ENCODE measurements around the gene SGCG. TPM values are rescaled to one million over a fixed set of nuclear protein-coding genes. Genes with fewer than 3 reads are reported as not detected.

The SGCG gene
- total RNA-seq, 1 donor, result 2.1 TPM

DNA sequence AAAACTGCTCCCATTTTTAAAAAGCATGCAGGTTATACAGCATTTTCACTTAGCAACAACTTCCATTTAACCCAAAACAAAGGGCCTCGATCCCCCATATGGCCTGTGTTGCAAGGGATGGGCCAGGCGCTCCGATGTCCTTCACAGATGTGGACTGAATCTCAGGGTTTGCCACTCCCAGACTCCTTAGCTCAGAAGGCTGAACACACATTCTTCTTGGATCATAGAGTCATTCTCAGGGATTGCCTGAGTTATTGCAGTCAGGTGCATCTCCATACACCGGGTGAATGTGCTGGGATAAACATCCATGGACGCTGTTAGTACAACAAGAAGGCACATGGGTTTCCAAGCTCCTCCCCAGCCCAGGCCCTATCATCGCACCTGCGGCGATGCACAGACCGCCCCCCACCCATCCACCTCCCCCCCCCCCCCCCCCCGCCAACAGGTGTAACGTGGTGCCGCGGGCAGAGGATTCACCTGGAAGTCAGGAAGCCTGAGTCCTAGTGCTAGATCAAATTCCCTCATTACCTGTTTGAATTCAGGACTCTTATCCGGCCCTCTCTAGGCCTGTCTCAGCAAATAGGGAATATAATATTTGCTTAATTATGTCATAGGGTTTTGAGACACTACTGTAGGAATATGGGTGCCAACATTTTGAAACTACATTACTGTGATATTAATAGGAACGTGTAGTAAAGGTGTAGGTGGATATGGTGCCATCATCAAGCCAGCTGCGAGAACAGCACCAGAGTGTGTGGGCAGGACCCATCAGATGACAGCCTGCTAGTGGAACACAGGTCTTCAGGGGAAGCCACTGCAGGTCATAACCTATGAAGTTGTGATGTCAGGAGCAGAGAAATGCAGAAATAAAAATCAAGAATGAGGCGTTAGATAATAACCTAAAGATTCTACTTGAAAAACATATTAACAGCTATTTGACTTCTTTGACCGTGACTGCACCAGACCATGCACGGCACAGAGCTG is 141.9 kb downstream of the SGCG start:
- TF ChIP-seq, protein P1, sequence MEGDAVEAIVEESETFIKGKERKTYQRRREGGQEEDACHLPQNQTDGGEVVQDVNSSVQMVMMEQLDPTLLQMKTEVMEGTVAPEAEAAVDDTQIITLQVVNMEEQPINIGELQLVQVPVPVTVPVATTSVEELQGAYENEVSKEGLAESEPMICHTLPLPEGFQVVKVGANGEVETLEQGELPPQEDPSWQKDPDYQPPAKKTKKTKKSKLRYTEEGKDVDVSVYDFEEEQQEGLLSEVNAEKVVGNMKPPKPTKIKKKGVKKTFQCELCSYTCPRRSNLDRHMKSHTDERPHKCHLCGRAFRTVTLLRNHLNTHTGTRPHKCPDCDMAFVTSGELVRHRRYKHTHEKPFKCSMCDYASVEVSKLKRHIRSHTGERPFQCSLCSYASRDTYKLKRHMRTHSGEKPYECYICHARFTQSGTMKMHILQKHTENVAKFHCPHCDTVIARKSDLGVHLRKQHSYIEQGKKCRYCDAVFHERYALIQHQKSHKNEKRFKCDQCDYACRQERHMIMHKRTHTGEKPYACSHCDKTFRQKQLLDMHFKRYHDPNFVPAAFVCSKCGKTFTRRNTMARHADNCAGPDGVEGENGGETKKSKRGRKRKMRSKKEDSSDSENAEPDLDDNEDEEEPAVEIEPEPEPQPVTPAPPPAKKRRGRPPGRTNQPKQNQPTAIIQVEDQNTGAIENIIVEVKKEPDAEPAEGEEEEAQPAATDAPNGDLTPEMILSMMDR (IDR thresholded peaks at IDR 0.05; ENCODE audit: insufficient read depth, low read length), result no peak
- DNase-seq (ENCODE audit: low read depth), result no peak
- no peak overlapping the region for H3K4me3 ChIP-seq (ENCODE audit: low read depth, low read length)

DNA sequence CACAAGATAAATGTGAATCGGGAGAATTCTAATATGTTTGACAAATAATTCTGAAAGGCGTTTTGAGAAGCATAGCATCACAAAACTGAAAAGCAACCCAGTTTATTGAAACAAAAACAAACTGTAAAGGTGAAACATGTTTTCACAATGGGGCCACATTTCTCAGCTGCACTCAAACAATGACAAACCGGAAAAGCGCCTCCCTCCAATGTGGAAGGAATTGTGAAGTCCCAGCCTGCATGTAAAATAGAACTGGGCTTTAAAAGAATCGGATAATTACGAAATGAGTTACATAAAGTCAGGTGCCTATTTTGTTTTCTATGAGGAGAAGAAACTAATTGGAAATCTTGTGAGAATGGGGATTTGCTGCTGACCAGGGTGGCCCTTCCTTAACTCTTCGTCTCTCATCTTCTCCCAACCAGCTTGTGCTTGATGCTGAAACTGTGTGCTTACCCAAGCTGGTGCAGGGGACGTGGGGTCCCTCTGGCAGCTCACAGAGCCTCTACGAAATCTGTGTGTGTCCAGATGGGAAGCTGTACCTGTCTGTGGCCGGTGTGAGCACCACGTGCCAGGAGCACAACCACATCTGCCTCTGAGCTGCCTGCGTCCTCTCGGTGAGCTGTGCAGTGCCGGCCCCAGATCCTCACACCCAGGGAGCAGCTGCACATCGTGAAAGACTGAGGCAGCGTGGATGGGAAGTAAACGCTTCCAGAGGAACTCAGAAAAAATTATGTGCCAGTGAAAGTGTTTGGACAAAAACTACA is 143.3 kb downstream of the SGCG start:
- TF ChIP-seq, protein P1 (IDR thresholded peaks at IDR 0.05; ENCODE audit: insufficient read depth, low read length), result no peak
- no peak overlapping the region for H3K4me3 ChIP-seq (ENCODE audit: low read depth, low read length)
- DNase-seq (ENCODE audit: low read depth), result no peak

DNA sequence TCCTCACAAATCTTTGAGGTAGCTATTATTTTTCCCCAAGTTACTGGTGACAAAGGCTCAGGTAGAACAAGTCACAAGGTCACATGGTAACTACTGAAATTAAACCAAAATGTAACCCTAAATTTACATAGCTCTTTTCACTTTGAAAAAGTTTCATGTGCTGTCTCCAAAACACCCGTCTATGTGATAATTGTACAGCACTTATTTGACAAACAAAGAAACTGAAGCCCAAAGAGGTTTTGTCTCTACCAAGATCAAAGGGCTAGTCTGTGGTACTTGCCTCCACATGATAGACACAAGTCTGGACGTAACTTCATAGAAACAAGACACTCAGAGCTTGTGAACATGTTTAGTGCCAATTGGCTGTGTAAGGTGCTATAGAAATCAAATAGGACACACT is 144.4 kb downstream of the SGCG start:
- DNase-seq (ENCODE audit: low read depth), result no peak
- TF ChIP-seq, protein P1 (IDR thresholded peaks at IDR 0.05; ENCODE audit: insufficient read depth, low read length), result no peak
- no peak overlapping the region for H3K4me3 ChIP-seq (ENCODE audit: low read depth, low read length)

DNA sequence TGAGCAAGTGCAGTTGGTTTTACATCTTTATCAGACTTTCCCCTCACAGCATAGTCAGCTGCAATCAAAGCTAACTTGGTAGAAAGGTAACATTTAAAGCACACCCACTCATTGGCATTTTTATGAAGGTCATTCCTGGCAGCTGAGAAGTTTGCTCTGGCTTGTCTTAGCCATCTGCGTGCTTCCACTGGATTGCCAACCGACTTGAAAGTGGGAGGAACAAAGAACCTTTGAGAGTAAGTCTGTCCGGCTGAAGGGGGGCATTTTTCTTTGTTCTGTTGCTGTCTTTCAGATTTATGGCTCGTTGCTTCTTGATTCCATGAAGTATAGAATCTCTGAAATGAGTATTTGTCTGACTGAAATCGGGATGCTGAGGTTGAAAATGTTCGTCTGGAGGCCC is 149.6 kb downstream of the SGCG start:
- no peak overlapping the region for H3K4me3 ChIP-seq (ENCODE audit: low read depth, low read length)
- TF ChIP-seq, protein P1 (IDR thresholded peaks at IDR 0.05; ENCODE audit: insufficient read depth, low read length), result no peak
- DNase-seq (ENCODE audit: low read depth), result no peak

DNA sequence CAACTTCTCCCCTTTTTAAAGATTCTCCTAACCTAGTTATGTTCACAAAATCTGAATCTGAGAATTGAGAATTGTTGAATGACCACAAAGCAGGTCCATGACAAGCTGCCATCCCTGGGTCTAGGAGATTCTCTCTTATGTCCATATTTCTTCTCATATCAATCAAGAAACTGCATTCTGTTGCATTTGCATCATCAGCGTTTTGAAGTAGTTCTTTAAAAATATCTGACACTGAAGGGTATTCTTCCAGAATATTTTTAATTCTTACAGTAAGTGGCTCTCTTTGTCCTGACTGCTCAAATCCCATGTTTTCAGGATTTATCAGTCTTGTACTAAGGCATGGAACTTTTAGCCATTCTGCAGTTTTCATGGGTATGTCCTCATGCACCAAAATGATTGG is 158.4 kb downstream of the SGCG start:
- TF ChIP-seq, protein P1 (IDR thresholded peaks at IDR 0.05; ENCODE audit: insufficient read depth, low read length), result no peak

DNA sequence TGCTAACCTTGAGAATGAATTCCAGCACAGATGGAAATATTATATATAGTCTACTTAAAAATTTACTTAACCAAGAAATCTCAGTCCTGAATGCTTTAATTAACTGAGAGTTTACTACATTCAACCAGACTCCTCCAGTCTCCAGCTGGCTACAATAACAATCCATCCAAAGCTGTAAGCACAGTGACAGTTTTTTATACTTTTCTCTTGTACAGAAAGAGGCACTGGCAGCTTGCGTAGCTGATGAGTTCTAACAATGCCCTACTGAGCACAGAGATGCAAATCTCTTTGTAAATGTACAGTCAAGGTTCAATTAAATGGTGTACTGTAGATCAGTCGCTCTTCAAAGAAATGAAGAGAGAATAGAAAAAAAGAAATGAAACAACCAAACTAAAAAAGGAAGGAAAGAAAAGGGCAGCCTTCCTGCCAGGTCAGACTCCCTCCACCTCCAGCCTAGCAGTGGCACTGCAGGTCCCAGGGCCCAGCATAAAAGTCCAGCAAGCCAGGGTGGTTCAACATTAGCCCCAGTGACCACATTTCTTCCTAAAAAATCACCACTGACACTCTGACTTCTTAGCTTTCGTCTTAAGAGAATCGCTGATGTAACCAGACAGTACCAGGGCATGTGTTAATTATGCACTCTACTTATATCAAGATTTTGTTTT is 164.3 kb downstream of the SGCG start:
- no peak for DNase-seq (ENCODE audit: low read depth)
- H3K4me3 ChIP-seq (ENCODE audit: low read depth, low read length), result no peak overlapping the region
- TF ChIP-seq, protein P1 (IDR thresholded peaks at IDR 0.05; ENCODE audit: insufficient read depth, low read length), result no peak

More for the DNA sequence above, 158.4 kb downstream of the SGCG start:
- H3K4me3 ChIP-seq (ENCODE audit: low read depth, low read length), result no peak overlapping the region
- DNase-seq (ENCODE audit: low read depth), result no peak
